ENCODE data around the gene RNF44. TPM values are rescaled to one million over a fixed set of nuclear protein-coding genes. Genes with fewer than 3 reads are reported as not detected.

Gene RNF44
- total and polyA plus RNA-seq, 2 of the 13 experiments (the other 11 are each of a cell fraction or from before 2014, with no cell fraction given) = 9.2 to 16.8 TPM

DNA sequence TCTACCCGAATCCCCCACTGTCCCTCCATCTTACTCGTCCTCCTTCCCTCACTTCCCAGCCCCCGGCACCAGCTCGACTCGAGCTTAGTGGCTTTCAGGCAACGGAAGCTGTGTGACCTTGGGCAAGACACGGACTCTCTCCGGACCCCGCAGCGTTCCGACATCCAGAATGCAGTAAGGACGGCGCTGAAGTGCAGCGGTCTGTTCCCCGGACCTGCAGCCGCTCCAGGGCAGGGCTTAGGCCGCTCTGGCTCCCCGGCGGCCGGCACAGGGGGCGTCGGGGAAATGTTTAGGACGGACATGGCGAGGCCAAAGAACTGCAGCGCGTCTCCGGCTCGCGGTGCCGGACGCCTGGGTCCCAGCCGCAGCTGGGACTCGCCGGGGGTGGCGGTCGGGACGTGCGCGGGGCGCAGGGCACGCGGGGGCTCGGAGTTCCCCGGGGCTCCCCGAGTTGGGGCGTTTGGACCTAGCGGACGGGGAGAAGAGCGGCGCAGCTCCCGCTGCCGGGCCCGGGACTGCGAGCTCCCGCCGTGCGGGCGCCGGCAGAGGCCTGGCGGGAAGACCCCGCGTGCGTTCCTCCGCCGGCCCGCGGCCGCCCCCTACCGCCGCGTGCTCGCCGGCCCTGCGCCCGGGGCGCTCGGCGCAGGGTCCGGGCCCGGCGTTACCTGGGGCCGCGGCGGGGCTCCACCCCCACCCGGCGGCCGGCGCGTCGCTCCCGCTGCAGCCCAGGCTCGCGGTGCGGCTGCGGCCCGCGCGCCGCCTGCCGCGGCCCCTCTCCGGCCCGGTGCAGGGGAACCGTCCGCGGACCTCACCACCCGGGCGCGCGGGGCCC lies 5.6 kb upstream of the RNF44 start (continued):
- TF ChIP-seq HNRNPLL (IDR thresholded peaks at IDR 0.05; ENCODE audit: low read depth, low read length, poor library complexity, severe bottlenecking) = peak; percentile 10
- 0 out of 2 replicates have a peak, but pooled peaks have one; percentile 18 for TF ChIP-seq ZMYM4 (CRISPR knock-in tag; IDR thresholded peaks at IDR 0.05)
- TF ChIP-seq HNF4A (CRISPR knock-in tag; IDR thresholded peaks at IDR 0.05) = no peak
- no peak for TF ChIP-seq NONO (IDR thresholded peaks at IDR 0.05)
- TF ChIP-seq NONO (CRISPR knock-in tag; conservative IDR thresholded peaks at IDR 0.05) = peak; percentile 47; the same call in 1 of the 2 replicates
- peak; percentile 32; the same call in 1 of the 2 replicates for TF ChIP-seq ZNF768 (CRISPR knock-in tag; IDR thresholded peaks at IDR 0.05)
- no peak for TF ChIP-seq ZNF672 (CRISPR knock-in tag; IDR thresholded peaks at IDR 0.05)
- TF ChIP-seq PITX1 (CRISPR knock-in tag; IDR thresholded peaks at IDR 0.05) = no peak
- TF ChIP-seq, protein P1, sequence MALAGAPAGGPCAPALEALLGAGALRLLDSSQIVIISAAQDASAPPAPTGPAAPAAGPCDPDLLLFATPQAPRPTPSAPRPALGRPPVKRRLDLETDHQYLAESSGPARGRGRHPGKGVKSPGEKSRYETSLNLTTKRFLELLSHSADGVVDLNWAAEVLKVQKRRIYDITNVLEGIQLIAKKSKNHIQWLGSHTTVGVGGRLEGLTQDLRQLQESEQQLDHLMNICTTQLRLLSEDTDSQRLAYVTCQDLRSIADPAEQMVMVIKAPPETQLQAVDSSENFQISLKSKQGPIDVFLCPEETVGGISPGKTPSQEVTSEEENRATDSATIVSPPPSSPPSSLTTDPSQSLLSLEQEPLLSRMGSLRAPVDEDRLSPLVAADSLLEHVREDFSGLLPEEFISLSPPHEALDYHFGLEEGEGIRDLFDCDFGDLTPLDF (CRISPR knock-in tag; IDR thresholded peaks at IDR 0.05) = 0 out of 2 replicates have a peak, but pooled peaks have one; percentile 22
- no peak for TF ChIP-seq TARDBP (CRISPR knock-in tag; IDR thresholded peaks at IDR 0.05)
- TF ChIP-seq, protein P2, sequence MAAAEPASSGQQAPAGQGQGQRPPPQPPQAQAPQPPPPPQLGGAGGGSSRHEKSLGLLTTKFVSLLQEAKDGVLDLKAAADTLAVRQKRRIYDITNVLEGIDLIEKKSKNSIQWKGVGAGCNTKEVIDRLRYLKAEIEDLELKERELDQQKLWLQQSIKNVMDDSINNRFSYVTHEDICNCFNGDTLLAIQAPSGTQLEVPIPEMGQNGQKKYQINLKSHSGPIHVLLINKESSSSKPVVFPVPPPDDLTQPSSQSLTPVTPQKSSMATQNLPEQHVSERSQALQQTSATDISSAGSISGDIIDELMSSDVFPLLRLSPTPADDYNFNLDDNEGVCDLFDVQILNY (CRISPR knock-in tag; conservative IDR thresholded peaks at IDR 0.05) = 0 out of 2 replicates have a peak, but pooled peaks have one; percentile 15
- TF ChIP-seq, protein P3, sequence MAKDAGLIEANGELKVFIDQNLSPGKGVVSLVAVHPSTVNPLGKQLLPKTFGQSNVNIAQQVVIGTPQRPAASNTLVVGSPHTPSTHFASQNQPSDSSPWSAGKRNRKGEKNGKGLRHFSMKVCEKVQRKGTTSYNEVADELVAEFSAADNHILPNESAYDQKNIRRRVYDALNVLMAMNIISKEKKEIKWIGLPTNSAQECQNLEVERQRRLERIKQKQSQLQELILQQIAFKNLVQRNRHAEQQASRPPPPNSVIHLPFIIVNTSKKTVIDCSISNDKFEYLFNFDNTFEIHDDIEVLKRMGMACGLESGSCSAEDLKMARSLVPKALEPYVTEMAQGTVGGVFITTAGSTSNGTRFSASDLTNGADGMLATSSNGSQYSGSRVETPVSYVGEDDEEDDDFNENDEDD (CRISPR knock-in tag; IDR thresholded peaks at IDR 0.05; ENCODE audit: borderline replicate concordance) = no peak; the same call in 1 of the 2 replicates
- TF ChIP-seq ZNF234 (CRISPR knock-in tag; conservative IDR thresholded peaks at IDR 0.05) = no peak
- no peak for TF ChIP-seq NFATC3 (CRISPR knock-in tag; IDR thresholded peaks at IDR 0.05)
- peak; percentile 47; the same call in 1 of the 2 replicates for TF ChIP-seq KDM2A (CRISPR knock-in tag; IDR thresholded peaks at IDR 0.05; ENCODE audit: borderline replicate concordance, low read depth)
- peak; percentile 61; the same call in 1 of the 2 replicates for TF ChIP-seq IRX3 (CRISPR knock-in tag; IDR thresholded peaks at IDR 0.05; ENCODE audit: borderline replicate concordance, low read depth)
- TF ChIP-seq, protein P4, sequence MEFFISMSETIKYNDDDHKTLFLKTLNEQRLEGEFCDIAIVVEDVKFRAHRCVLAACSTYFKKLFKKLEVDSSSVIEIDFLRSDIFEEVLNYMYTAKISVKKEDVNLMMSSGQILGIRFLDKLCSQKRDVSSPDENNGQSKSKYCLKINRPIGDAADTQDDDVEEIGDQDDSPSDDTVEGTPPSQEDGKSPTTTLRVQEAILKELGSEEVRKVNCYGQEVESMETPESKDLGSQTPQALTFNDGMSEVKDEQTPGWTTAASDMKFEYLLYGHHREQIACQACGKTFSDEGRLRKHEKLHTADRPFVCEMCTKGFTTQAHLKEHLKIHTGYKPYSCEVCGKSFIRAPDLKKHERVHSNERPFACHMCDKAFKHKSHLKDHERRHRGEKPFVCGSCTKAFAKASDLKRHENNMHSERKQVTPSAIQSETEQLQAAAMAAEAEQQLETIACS (CRISPR knock-in tag; IDR thresholded peaks at IDR 0.05) = peak; percentile 42; the same call in 1 of the 2 replicates
- TF ChIP-seq FOXC1 (CRISPR knock-in tag; IDR thresholded peaks at IDR 0.05; ENCODE audit: borderline replicate concordance) = 0 out of 2 replicates have a peak, but pooled peaks have one; percentile 73
- TF ChIP-seq, protein P5, sequence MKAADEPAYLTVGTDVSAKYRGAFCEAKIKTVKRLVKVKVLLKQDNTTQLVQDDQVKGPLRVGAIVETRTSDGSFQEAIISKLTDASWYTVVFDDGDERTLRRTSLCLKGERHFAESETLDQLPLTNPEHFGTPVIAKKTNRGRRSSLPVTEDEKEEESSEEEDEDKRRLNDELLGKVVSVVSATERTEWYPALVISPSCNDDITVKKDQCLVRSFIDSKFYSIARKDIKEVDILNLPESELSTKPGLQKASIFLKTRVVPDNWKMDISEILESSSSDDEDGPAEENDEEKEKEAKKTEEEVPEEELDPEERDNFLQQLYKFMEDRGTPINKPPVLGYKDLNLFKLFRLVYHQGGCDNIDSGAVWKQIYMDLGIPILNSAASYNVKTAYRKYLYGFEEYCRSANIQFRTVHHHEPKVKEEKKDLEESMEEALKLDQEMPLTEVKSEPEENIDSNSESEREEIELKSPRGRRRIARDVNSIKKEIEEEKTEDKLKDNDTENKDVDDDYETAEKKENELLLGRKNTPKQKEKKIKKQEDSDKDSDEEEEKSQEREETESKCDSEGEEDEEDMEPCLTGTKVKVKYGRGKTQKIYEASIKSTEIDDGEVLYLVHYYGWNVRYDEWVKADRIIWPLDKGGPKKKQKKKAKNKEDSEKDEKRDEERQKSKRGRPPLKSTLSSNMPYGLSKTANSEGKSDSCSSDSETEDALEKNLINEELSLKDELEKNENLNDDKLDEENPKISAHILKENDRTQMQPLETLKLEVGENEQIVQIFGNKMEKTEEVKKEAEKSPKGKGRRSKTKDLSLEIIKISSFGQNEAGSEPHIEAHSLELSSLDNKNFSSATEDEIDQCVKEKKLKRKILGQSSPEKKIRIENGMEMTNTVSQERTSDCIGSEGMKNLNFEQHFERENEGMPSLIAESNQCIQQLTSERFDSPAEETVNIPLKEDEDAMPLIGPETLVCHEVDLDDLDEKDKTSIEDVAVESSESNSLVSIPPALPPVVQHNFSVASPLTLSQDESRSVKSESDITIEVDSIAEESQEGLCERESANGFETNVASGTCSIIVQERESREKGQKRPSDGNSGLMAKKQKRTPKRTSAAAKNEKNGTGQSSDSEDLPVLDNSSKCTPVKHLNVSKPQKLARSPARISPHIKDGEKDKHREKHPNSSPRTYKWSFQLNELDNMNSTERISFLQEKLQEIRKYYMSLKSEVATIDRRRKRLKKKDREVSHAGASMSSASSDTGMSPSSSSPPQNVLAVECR (CRISPR knock-in tag; IDR thresholded peaks at IDR 0.05; ENCODE audit: borderline replicate concordance) = 0 out of 2 replicates have a peak, but pooled peaks have one; percentile 12
- TF ChIP-seq ASH2L (IDR thresholded peaks at IDR 0.05; ENCODE audit: insufficient read length, low read depth, low read length) = peak; percentile 5

Measured in HepG2 (cell line).